NCI-H187 (cell line): ENCODE data around the gene MDM2.

ENCODE experiments used
- DNase-seq, 2 experiments: peaks; one replicate each; lab custom pipeline; 2025; lab: John Stamatoyannopoulos, UW

Gene MDM2

GRCh38 chr12:68878846-68879245, 70.9 kb downstream of the MDM2 start:
- DNase-seq: no peak

GRCh38 chr12:68880660-68881325, 72.8 kb downstream of the MDM2 start:
- DNase-seq: no peak

- no peak for DNase-seq
These were observed 74.4 kb downstream of the MDM2 start for GRCh38 chr12:68882251-68882964.

- DNase-seq: no peak
These were observed 75.2 kb downstream of the MDM2 start for GRCh38 chr12:68883151-68883550.

- no peak for DNase-seq
These were observed 76.3 kb downstream of the MDM2 start for GRCh38 chr12:68884251-68884650.

GRCh38 chr12:68885381-68885780, 77.4 kb downstream of the MDM2 start:
- no peak for DNase-seq

GRCh38 chr12:68886636-68887572, 78.9 kb downstream of the MDM2 start:
- no peak for DNase-seq

GRCh38 chr12:68887641-68888040, 79.7 kb downstream of the MDM2 start:
- no peak for DNase-seq

- no peak for DNase-seq
These were observed 80.3 kb downstream of the MDM2 start for GRCh38 chr12:68888243-68888642.

- DNase-seq: no peak
These were observed 82.7 kb downstream of the MDM2 start for GRCh38 chr12:68890701-68891113.

GRCh38 chr12:68891141-68891540, 83.2 kb downstream of the MDM2 start:
- no peak for DNase-seq

- DNase-seq: no peak
These were observed 85.2 kb downstream of the MDM2 start for GRCh38 chr12:68893201-68893600.

GRCh38 chr12:68893741-68894140, 85.8 kb downstream of the MDM2 start:
- no peak for DNase-seq

- no peak for DNase-seq
These were observed 86.4 kb downstream of the MDM2 start for GRCh38 chr12:68894276-68894855.

GRCh38 chr12:68896881-68897540, 89.0 kb downstream of the MDM2 start:
- no peak for DNase-seq

GRCh38 chr12:68899251-68899771, 91.3 kb downstream of the MDM2 start:
- DNase-seq: no peak

GRCh38 chr12:68900241-68900640, 92.3 kb downstream of the MDM2 start:
- no peak for DNase-seq
